Stomach (tissue), 9 donors: ENCODE data around the gene FAM222B. TPM values are rescaled to one million over a fixed set of nuclear protein-coding genes. Genes with fewer than 3 reads are reported as not detected.
"Not testable (repeated sequence)": the region's sequence is repeated elsewhere in the genome, so short reads cannot be mapped to it uniquely, and the experiment has no call there.

ENCODE experiments used
- DNase-seq, 2 donors: peaks; one replicate each; pipeline versions ENCODE4 v3.0.0 to v3.0.0-alpha.2; 2013 to 2019
- H3K27ac ChIP-seq, 5 donors: fragments of 200-600 bp in 4 of 5; sonication (generic) in 4 of 5; one replicate each; pipeline ENCODE4 v1.5.1; 2013 to 2019; ENCODE audit warnings: mild to moderate bottlenecking in 1 of 5, moderate library complexity in 1 of 5
- H3K27me3 ChIP-seq, 3 donors: fragments of 200-600 bp; sonication (generic); one replicate each; pipeline ENCODE4 v1.5.1; 2017 to 2019; ENCODE audit warnings: mixed run types in 1 of 3
- H3K36me3 ChIP-seq, 4 donors: fragments of 200-600 bp; sonication (generic); 1 replicate in 3 of 4; 2 replicates in 1 of 4; pipeline ENCODE4 v1.5.1; 2016 to 2019
- H3K4me1 ChIP-seq, 4 donors: fragments of 200-600 bp; sonication (generic); one replicate each; pipeline ENCODE4 v1.5.1; 2016 to 2019
- H3K4me3 ChIP-seq, 4 donors: fragments of 200-600 bp; sonication (generic) in 3 of 4; one replicate each; pipeline ENCODE4 v1.5.1; 2016 to 2019; ENCODE audit warnings: mild to moderate bottlenecking in 1 of 4
- H3K9me3 ChIP-seq, 4 donors: fragments of 200-600 bp; sonication (generic); one replicate each; pipeline ENCODE4 v1.5.1; 2016 to 2019
- EP300 ChIP-seq: sonication (generic); formaldehyde crosslinking; IDR thresholded peaks from one replicate; pipeline ENCODE4 v1.6.1; 2017; ENCODE audit warnings: antibody characterized with exemption
- POLR2A ChIP-seq, 4 donors: fragments of 450-650 bp; IDR thresholded peaks; one replicate each; pipeline ENCODE4 v1.6.1; 2016; ENCODE audit warnings: antibody characterized with exemption in 4 of 4, control low read depth in 2 of 4, mild to moderate bottlenecking in 1 of 4, moderate library complexity in 1 of 4
- POLR2AphosphoS5 ChIP-seq, 3 donors: sonication (generic); formaldehyde crosslinking; IDR thresholded peaks; one replicate each; pipeline ENCODE4 v1.6.1; 2016; ENCODE audit warnings: antibody characterized with exemption in 3 of 3
- WGBS, 5 donors: extraction: QIAGEN DNeasy Blood & Tissue Kit in 3 of 5; methylation state at CpG; one replicate each; pipeline versions ENCODE4 v1.1.5 to v1.1.7; 2013 to 2018; 5-methylcytosine and 5-hydroxymethylcytosine counted together
- intact Hi-C: fragments of 100-400 bp; cut with DNase I; formaldehyde crosslinking; loops from one replicate; pipeline ENCODE4 v1.15.1; 2023; ENCODE audit warnings: low total_unique reads
- polyA plus RNA-seq, 3 donors: library from polyadenylated mRNA; stranded (reverse); fragments of 200-250 nt; gene quantifications; one replicate each; pipeline ENCODE4 v1.2.3, GENCODE V29; 2013
- total RNA-seq, 5 donors: library from RNA; depleted of rRNA; stranded (reverse); fragments of >200 nt; gene quantifications; one replicate each; pipeline versions ENCODE4 v1.1.0 to v1.2.3, GENCODE V29; 2014 to 2016
- TF ChIP-seq, protein P1 (sequence below), 7 experiments: fragments of 450-650 bp in 4 of 7; fragments of 200-600 bp in 3 of 7; sonication (generic) in 3 of 7; IDR thresholded peaks; one replicate each; pipeline ENCODE4 v1.5.1; 2016 to 2019; ENCODE audit warnings: antibody characterized with exemption in 7 of 7, control low read depth in 2 of 7, mild to moderate bottlenecking in 1 of 7
- donor health status: healthy with polysubstance abuse.
- donor health status: Bipolar disorder and iron deficiency.
- donor health status: healthy.

The FAM222B gene
- total and polyA plus RNA-seq, 8 donors, result 4.4 to 29.6 (median 8.6) TPM

DNA sequence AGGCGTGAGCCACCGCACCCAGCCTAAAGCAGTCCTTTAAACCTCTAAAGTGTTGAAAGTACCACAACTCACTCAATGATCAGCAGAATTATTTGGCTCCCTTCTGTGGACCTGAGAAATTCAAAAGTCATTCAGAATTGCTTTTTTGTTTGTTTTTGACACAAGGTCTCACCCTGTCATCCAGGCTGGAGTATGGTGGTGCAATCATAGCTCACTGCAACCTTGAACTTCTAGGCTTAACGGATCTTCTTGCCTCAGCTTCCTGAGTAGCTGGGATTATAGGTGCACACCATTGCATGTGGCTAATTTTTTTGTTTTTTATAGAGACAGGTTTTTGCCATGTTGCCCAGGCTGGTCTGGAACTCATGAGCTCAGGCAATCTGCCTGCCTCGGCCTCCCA lies 54.5 kb downstream of the FAM222B start:
- H3K27ac ChIP-seq, result no peak overlapping the region
- WGBS, 5 donors, result 89 to 96% (median 92%) methylated on average over 4 of the region's 4 CpGs
- no peak overlapping the region for H3K4me3 ChIP-seq
- peaks cover 0 to 8% (median 0%) of the 10 kb centered on the region in 4 donors for H3K4me1 ChIP-seq
- no peaks in the 10 kb centered on the region for H3K9me3 ChIP-seq
- no peaks in the 10 kb centered on the region for H3K27me3 ChIP-seq
- no peak for DNase-seq
- H3K36me3 ChIP-seq, result peaks cover 0 to 4% (median 0%) of the 10 kb centered on the region in 4 donors
- TF ChIP-seq, protein P1, sequence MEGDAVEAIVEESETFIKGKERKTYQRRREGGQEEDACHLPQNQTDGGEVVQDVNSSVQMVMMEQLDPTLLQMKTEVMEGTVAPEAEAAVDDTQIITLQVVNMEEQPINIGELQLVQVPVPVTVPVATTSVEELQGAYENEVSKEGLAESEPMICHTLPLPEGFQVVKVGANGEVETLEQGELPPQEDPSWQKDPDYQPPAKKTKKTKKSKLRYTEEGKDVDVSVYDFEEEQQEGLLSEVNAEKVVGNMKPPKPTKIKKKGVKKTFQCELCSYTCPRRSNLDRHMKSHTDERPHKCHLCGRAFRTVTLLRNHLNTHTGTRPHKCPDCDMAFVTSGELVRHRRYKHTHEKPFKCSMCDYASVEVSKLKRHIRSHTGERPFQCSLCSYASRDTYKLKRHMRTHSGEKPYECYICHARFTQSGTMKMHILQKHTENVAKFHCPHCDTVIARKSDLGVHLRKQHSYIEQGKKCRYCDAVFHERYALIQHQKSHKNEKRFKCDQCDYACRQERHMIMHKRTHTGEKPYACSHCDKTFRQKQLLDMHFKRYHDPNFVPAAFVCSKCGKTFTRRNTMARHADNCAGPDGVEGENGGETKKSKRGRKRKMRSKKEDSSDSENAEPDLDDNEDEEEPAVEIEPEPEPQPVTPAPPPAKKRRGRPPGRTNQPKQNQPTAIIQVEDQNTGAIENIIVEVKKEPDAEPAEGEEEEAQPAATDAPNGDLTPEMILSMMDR (IDR thresholded peaks at IDR 0.05), result no peak
- TF ChIP-seq POLR2AphosphoS5 (IDR thresholded peaks at IDR 0.05), result no peak
- TF ChIP-seq EP300, result no peak
- no peak for TF ChIP-seq POLR2A (IDR thresholded peaks at IDR 0.05)
- intact Hi-C loops, result no loop called here

DNA sequence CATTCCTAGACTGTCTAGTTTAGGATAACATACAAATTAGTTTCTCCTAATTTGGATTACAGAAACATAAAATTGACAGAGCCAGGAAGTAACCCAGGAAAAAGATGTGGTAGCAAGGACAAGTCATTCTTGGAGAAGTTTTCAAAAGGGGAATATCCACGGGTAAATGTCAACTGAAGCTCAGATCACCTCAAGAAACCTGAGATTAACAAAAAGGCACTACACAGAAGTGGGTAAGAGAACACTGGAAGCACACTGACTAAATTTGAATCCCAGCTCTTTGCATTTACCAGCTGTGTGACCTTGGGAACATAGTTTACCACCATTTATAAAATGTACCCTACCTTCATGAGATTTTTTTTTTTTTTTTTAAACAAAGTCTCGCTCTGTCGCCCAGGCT lies 59.4 kb downstream of the FAM222B start:
- DNase-seq, result no peak
- 82 to 84% (median 83%) methylated on average over 3 of the region's 3 CpGs for WGBS, 5 donors
- intact Hi-C loops, result no loop called here
- Histone ChIP-seq H3K36me3 (peaks cover 0 to 15% (median 0%) of the 10 kb centered on the region in 4 donors), H3K9me3 (no peaks in the 10 kb centered on the region), H3K4me1 (no peaks in the 10 kb centered on the region), H3K4me3 (no peak overlapping the region), H3K27ac (no peak overlapping the region), H3K27me3 (no peaks in the 10 kb centered on the region)
- TF ChIP-seq POLR2AphosphoS5 (IDR thresholded peaks at IDR 0.05) (no peak), POLR2A (IDR thresholded peaks at IDR 0.05) (no peak), EP300 (no peak)
- TF ChIP-seq, protein P1 (IDR thresholded peaks at IDR 0.05), result no peak

- H3K4me3 ChIP-seq, H3K27me3 ChIP-seq, H3K9me3 ChIP-seq, intact Hi-C loops, DNase-seq, H3K4me1 ChIP-seq, H3K27ac ChIP-seq: not testable (repeated sequence)
- 94 to 99% (median 95%) methylated on average over 13 of the region's 13 CpGs for WGBS, 5 donors
- peaks cover 0 to 15% (median 0%) of the 10 kb centered on the region in 4 donors for H3K36me3 ChIP-seq
These were observed 63.0 kb downstream of the FAM222B start for GRCh38 chr17:28779601-28780000.

DNA sequence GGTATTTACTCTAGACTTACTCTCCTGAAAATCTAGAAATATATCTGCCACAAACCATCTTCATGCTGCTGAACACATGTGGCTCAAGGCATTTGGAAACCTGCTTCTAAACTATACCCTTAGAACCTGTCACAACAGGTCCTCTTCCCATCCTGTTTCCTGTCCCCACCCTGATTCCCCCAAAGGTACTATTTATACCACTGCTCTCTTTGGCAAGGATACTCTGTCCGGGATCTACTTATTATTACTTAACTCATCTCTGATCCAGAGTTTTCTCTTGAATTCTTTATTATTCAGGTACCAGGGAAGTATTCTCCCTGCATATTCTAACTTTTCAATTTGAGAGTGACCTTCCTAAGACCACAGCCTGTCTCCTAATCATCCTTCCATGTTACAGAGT lies 65.4 kb downstream of the FAM222B start:
- H3K4me1 ChIP-seq, result peaks cover 0 to 8% (median 4%) of the 10 kb centered on the region in 4 donors
- peaks cover 0 to 15% (median 0%) of the 10 kb centered on the region in 4 donors for H3K36me3 ChIP-seq
- intact Hi-C loops, result no loop called here
- no peak for TF ChIP-seq POLR2AphosphoS5 (IDR thresholded peaks at IDR 0.05)
- TF ChIP-seq EP300, result no peak
- DNase-seq, result no peak
- no peaks in the 10 kb centered on the region for H3K27me3 ChIP-seq
- 32 to 73% (median 70%) methylated on average over 1 of the region's 1 CpG for WGBS, 5 donors
- no peak overlapping the region for H3K27ac ChIP-seq
- H3K4me3 ChIP-seq, result no peak overlapping the region
- no peaks in the 10 kb centered on the region for H3K9me3 ChIP-seq

DNA sequence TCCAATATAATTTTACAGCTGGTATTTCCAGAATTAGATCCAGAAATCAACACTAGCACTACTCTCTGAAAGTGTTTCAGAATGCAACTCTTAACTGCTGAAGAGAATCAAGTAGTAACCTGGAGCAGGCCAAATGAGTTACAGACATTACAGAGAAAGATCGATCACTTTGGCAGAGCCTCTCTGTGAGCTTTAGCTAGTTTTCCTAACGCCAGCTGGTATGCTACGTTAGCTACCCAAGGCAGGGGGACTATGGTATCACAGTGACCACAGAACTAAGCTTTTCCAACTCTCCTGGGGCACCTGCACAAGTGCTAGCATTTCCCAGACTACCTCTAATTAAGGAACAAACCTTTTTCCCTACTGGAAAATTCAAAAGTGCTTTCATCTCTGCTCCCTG lies 68.4 kb downstream of the FAM222B start:
- WGBS, 5 donors, result 73 to 84% (median 80%) methylated on average over 3 of the region's 3 CpGs
- H3K9me3 ChIP-seq, result no peaks in the 10 kb centered on the region
- DNase-seq, result peak; percentile 1 to 37
- intact Hi-C loops, result no loop called here
- H3K27me3 ChIP-seq, result no peaks in the 10 kb centered on the region
- H3K4me3 ChIP-seq, result no peak overlapping the region
- H3K36me3 ChIP-seq, result no peaks in the 10 kb centered on the region
- no peak overlapping the region for H3K27ac ChIP-seq
- TF ChIP-seq POLR2AphosphoS5 (IDR thresholded peaks at IDR 0.05) (no peak), POLR2A (IDR thresholded peaks at IDR 0.05) (no peak), EP300 (no peak)
- TF ChIP-seq, protein P1 (IDR thresholded peaks at IDR 0.05), result no peak
- H3K4me1 ChIP-seq, result peaks cover 0 to 8% (median 4%) of the 10 kb centered on the region in 4 donors
